HEK293 (cell line): Measurements from ENCODE around the gene RPN1.

Source experiments
- CTCF ChIA-PET: fragments of 350-600 bp; formaldehyde crosslinking; extraction: SDS; loops from one replicate; lab custom pipeline; 2021; ENCODE audit warnings: antibody characterized with exemption; lab: Yijun Ruan, JAX
- POLR2A ChIA-PET: fragments of 300-600 bp; formaldehyde crosslinking; extraction: SDS; loops from one replicate; lab custom pipeline; 2020; ENCODE audit warnings: antibody characterized with exemption, inconsistent platforms; lab: Yijun Ruan, JAX
- H3K27ac ChIP-seq: fragments of 200-500 bp; sonication (Bioruptor generic); 2 replicates; pipeline ENCODE4 v1.5.1; 2014; ENCODE audit warnings: low read depth, low read length, control low read depth, inconsistent platforms; ENCODE audit errors: extremely low read depth
- H3K36me3 ChIP-seq, 2 experiments: fragments of 200-500 bp in 1 of 2; sonication (Bioruptor generic) in 1 of 2; 1 replicate in 1 of 2; 2 replicates in 1 of 2; pipeline ENCODE4 v1.5.1; 2014 to 2017; ENCODE audit warnings: inconsistent platforms in 2 of 2, low read length in 2 of 2; ENCODE audit not compliant: control insufficient read depth in 2 of 2, insufficient read depth in 1 of 2
- H3K4me1 ChIP-seq: fragments of 200-500 bp; sonication (Bioruptor generic); 2 replicates; pipeline ENCODE4 v1.5.1; 2014; ENCODE audit warnings: mild to moderate bottlenecking, low read length, inconsistent platforms; ENCODE audit not compliant: control insufficient read depth, insufficient read depth
- H3K4me3 ChIP-seq: 2 replicates; pipeline ENCODE4 v1.5.1; 2011; ENCODE audit warnings: low read depth, mild to moderate bottlenecking, control low read depth, low read length, moderate library complexity
- H3K9me3 ChIP-seq: fragments of 200-500 bp; sonication (Bioruptor generic); 2 replicates; pipeline ENCODE4 v1.5.1; 2014; ENCODE audit warnings: low read depth, low read length, inconsistent platforms; ENCODE audit not compliant: control insufficient read depth, insufficient read depth
- ATF2 ChIP-seq: fragments of 450-650 bp; formaldehyde crosslinking; IDR thresholded peaks from 2 replicates; pipeline ENCODE4 v1.5.1; 2016; ENCODE audit warnings: missing biosample characterization, missing genetic modification characterization, low read depth
- HIC1 ChIP-seq: fragments of 450-650 bp; formaldehyde crosslinking; IDR thresholded peaks from 2 replicates; pipeline ENCODE4 v1.5.1; 2016; ENCODE audit warnings: missing biosample characterization, missing genetic modification characterization
- INSM2 ChIP-seq: fragments of 450-650 bp; formaldehyde crosslinking; IDR thresholded peaks from 2 replicates; pipeline ENCODE4 v1.5.1; 2016; ENCODE audit warnings: missing biosample characterization, missing genetic modification characterization
- PRDM1 ChIP-seq: fragments of 450-650 bp; formaldehyde crosslinking; IDR thresholded peaks from 2 replicates; pipeline ENCODE4; 2016; ENCODE audit warnings: missing biosample characterization, missing genetic modification characterization
- SETDB1 ChIP-seq: IDR thresholded peaks from one replicate; pipeline ENCODE4 v1.6.1; 2017; ENCODE audit warnings: mild to moderate bottlenecking, low read length, moderate library complexity, mixed read lengths; ENCODE audit not compliant: insufficient read length
- ZBTB21 ChIP-seq: fragments of 450-650 bp; formaldehyde crosslinking; IDR thresholded peaks from 2 replicates; pipeline ENCODE4 v1.5.1; 2017; ENCODE audit warnings: missing biosample characterization, missing genetic modification characterization
- ZBTB26 ChIP-seq: fragments of 450-650 bp; formaldehyde crosslinking; optimal IDR thresholded peaks from 2 replicates; pipeline ENCODE3; 2016; ENCODE audit warnings: missing biosample characterization, mild to moderate bottlenecking, missing genetic modification characterization
- ZNF121 ChIP-seq: fragments of 450-650 bp; formaldehyde crosslinking; IDR thresholded peaks from 2 replicates; pipeline ENCODE4 v1.5.1; 2016; ENCODE audit warnings: missing biosample characterization, missing genetic modification characterization
- ZNF155 ChIP-seq: fragments of 450-650 bp; formaldehyde crosslinking; IDR thresholded peaks from 2 replicates; pipeline ENCODE4 v1.5.1; 2016; ENCODE audit warnings: missing biosample characterization, missing genetic modification characterization
- ZNF184 ChIP-seq: fragments of 450-650 bp; IDR thresholded peaks from 2 replicates; pipeline ENCODE4 v1.5.1; 2018; ENCODE audit warnings: missing biosample characterization, mild to moderate bottlenecking, missing genetic modification characterization
- ZNF214 ChIP-seq: fragments of 450-650 bp; formaldehyde crosslinking; IDR thresholded peaks from 2 replicates; pipeline ENCODE4 v1.5.1; 2017; ENCODE audit warnings: missing biosample characterization, mild to moderate bottlenecking, missing genetic modification characterization, borderline replicate concordance
- ZNF221 ChIP-seq: fragments of 450-650 bp; formaldehyde crosslinking; IDR thresholded peaks from 2 replicates; pipeline ENCODE4 v1.5.1; 2017; ENCODE audit warnings: missing biosample characterization, missing genetic modification characterization, borderline replicate concordance
- ZNF280C ChIP-seq: fragments of 450-650 bp; formaldehyde crosslinking; IDR thresholded peaks from 2 replicates; pipeline ENCODE4 v1.5.1; 2016; ENCODE audit warnings: missing biosample characterization, missing genetic modification characterization
- ZNF449 ChIP-seq: fragments of 450-650 bp; formaldehyde crosslinking; IDR thresholded peaks from 2 replicates; pipeline ENCODE4 v1.5.1; 2017; ENCODE audit warnings: missing biosample characterization, mild to moderate bottlenecking, missing genetic modification characterization, moderate library complexity
- ZNF623 ChIP-seq: fragments of 450-650 bp; formaldehyde crosslinking; IDR thresholded peaks from 2 replicates; pipeline ENCODE4 v1.5.1; 2016; ENCODE audit warnings: missing biosample characterization, missing genetic modification characterization
- ZNF624 ChIP-seq: fragments of 450-650 bp; formaldehyde crosslinking; IDR thresholded peaks from 2 replicates; pipeline ENCODE4 v1.5.1; 2017; ENCODE audit warnings: missing biosample characterization, missing genetic modification characterization
- ZNF639 ChIP-seq: fragments of 450-650 bp; formaldehyde crosslinking; IDR thresholded peaks from 2 replicates; pipeline ENCODE4 v1.5.1; 2016; ENCODE audit warnings: missing biosample characterization, missing genetic modification characterization
- ZNF791 ChIP-seq: fragments of 450-650 bp; formaldehyde crosslinking; IDR thresholded peaks from 2 replicates; pipeline ENCODE4 v1.5.1; 2016; ENCODE audit warnings: missing biosample characterization, missing genetic modification characterization

RPN1 gene

GRCh38 chr3:128648402-128648801 is 2.2 kb downstream of the RPN1 start (continued):
- TF ChIP-seq ZNF639 (tag by site-specific recombination): no peak
- no peak for TF ChIP-seq SETDB1
- no peak for TF ChIP-seq PRDM1
- no peak for TF ChIP-seq ZNF221 (tag by site-specific recombination)
- no peak for TF ChIP-seq ATF2 (tag by site-specific recombination)
- no peak for TF ChIP-seq INSM2 (tag by site-specific recombination)

GRCh38 chr3:128647307-128647706 is 3.3 kb downstream of the RPN1 start:
- POLR2A ChIA-PET: interaction anchor here (0.6 kb wide), 1 partner anchor 298 kb away, joined by 3 read pairs; no protein-coding TSS in a partner anchor
- Histone ChIP-seq H3K9me3 (no peaks in the 10 kb centered on the region), H3K36me3 (peaks cover 11 to 29% of the 10 kb centered on the region in 2 experiments), H3K4me1 (0 out of 2 replicates have a peak, but pooled peaks cover 3% of the 10 kb centered on the region), H3K27ac (no peak overlapping the region), H3K4me3 (no peak overlapping the region)
- TF ChIP-seq ZNF184: no peak
- no peak for TF ChIP-seq ZNF214
- peak; percentile 91 for TF ChIP-seq ZNF121
- CTCF ChIA-PET: interaction anchor here (1.0 to 1.2 kb wide), 2 partner anchors 22 to 29 kb away, joined by 3 to 5 read pairs; no protein-coding TSS in a partner anchor

- TF ChIP-seq ZBTB21 (no peak), ZNF623 (tag by site-specific recombination) (no peak), ZBTB26 (no peak), ZNF155 (tag by site-specific recombination) (no peak), HIC1 (no peak), ZNF449 (tag by site-specific recombination) (no peak), ZNF280C (no peak), ZNF791 (no peak), ZNF624 (no peak), ZNF639 (tag by site-specific recombination) (no peak)
- TF ChIP-seq, all 188 proteins: peak for 0
- no peaks in the 10 kb centered on the region for H3K4me1 ChIP-seq
- no peak overlapping the region for H3K27ac ChIP-seq
- H3K36me3 ChIP-seq: peaks cover 33 to 71% of the 10 kb centered on the region in 2 experiments
- no peak overlapping the region for H3K4me3 ChIP-seq
- H3K9me3 ChIP-seq: no peaks in the 10 kb centered on the region
- POLR2A ChIA-PET: no interaction called here
- CTCF ChIA-PET: interaction anchor here (0.9 kb wide), 1 partner anchor 26 kb away, joined by 3 read pairs; no protein-coding TSS in a partner anchor
These were observed 16.5 kb downstream of the RPN1 start for GRCh38 chr3:128634075-128634611.
